ENCODE data around the gene ABCF2. TPM values are rescaled to one million over a fixed set of nuclear protein-coding genes. Genes with fewer than 3 reads are reported as not detected.

ABCF2 gene
- total RNA-seq, 1 experiment from 2014 or later, result 63.7 TPM

DNA sequence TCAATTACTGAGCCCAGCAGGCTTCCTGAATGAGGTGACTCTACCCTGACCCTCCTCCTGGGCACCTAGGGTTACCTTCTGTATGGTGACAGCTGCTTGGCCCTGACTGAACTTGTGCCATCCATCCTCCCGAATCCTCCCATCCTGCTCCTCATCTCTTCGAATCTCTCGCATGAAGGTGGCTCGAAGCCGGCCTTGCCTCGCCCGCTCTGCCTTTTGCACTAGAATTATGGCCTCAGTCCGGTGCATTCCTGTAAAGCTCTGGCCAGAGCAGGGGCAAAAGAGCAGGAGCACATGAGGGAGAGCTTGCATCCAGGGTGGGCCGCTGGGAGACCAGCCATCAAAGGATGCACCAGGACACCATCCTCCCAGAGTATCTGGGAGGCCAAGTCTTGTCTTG lies 24.2 kb downstream of the ABCF2 start:
- intact Hi-C loops (cut with micrococcal nuclease), result no loop called here
- Histone ChIP-seq H3K9ac (ENCODE audit: low read length) (no peak overlapping the region), H3K4me2 (ENCODE audit: low read length) (no peak overlapping the region), H4K20me1 (ENCODE audit: insufficient read depth) (no peaks in the 10 kb centered on the region), H3K36me3 (ENCODE audit: control insufficient read depth in 1 of 2, insufficient read depth in 2 of 2, low read length in 2 of 2) (no peaks in the 10 kb centered on the region), H3K4me3 (replicated peaks in 1 of 2; ENCODE audit: low read depth in 1 of 2, low read length in 2 of 2) (no peak overlapping the region), H2AFZ (ENCODE audit: low read depth, low read length, poor library complexity, severe bottlenecking) (no peak overlapping the region), H3K9me2 (ENCODE audit: insufficient read depth) (no peaks in the 10 kb centered on the region), H3K27ac (ENCODE audit: low read depth, low read length) (no peak overlapping the region), H3K9me3 (ENCODE audit: control insufficient read depth in 1 of 2, insufficient read depth in 1 of 2, low read depth in 1 of 2, low read length in 2 of 2) (no peaks in the 10 kb centered on the region), H3K79me2 (ENCODE audit: insufficient read depth, low read length) (no peaks in the 10 kb centered on the region), H3K27me3 (ENCODE audit: insufficient read depth, low read length) (0 out of 2 replicates have a peak, but pooled peaks cover 6% of the 10 kb centered on the region), H3K4me1 (ENCODE audit: control insufficient read depth in 1 of 2, insufficient read depth in 2 of 2, low read length in 2 of 2) (no peaks in the 10 kb centered on the region)
- RAD21 ChIA-PET (ENCODE audit: low non-redundant PET in 1 of 2, low total read pairs in 2 of 2, uncharacterized antibody in 2 of 2, unreplicated experiment in 2 of 2), result no interaction called here
- ATAC-seq (no peak), DNase-seq (ENCODE audit: low read depth, low spot score) (no peak)
- CTCF ChIA-PET, result no interaction called here
- TF ChIP-seq, protein P1, sequence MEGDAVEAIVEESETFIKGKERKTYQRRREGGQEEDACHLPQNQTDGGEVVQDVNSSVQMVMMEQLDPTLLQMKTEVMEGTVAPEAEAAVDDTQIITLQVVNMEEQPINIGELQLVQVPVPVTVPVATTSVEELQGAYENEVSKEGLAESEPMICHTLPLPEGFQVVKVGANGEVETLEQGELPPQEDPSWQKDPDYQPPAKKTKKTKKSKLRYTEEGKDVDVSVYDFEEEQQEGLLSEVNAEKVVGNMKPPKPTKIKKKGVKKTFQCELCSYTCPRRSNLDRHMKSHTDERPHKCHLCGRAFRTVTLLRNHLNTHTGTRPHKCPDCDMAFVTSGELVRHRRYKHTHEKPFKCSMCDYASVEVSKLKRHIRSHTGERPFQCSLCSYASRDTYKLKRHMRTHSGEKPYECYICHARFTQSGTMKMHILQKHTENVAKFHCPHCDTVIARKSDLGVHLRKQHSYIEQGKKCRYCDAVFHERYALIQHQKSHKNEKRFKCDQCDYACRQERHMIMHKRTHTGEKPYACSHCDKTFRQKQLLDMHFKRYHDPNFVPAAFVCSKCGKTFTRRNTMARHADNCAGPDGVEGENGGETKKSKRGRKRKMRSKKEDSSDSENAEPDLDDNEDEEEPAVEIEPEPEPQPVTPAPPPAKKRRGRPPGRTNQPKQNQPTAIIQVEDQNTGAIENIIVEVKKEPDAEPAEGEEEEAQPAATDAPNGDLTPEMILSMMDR (IDR thresholded peaks at IDR 0.05 in 2 of 3, conservative IDR thresholded peaks at IDR 0.05 in 1 of 3; ENCODE audit: borderline replicate concordance in 1 of 3, insufficient read depth in 1 of 3, low read depth in 2 of 3, low read length in 2 of 3), result no peak
- TF ChIP-seq CBX3 (IDR thresholded peaks at IDR 0.05; ENCODE audit: low read depth) (no peak), ELF1 (IDR thresholded peaks at IDR 0.05; ENCODE audit: borderline replicate concordance, low read depth) (no peak), JUND (IDR thresholded peaks at IDR 0.05) (no peak), SRF (IDR thresholded peaks at IDR 0.05; ENCODE audit: low read depth) (no peak), POLR2A (IDR thresholded peaks at IDR 0.05; ENCODE audit: borderline replicate concordance, extremely low read depth, insufficient read depth, insufficient read length) (no peak), RAD21 (IDR thresholded peaks at IDR 0.05; ENCODE audit: low read depth) (no peak), SIN3A (IDR thresholded peaks at IDR 0.05; ENCODE audit: low read depth) (no peak), CEBPB (IDR thresholded peaks at IDR 0.05; ENCODE audit: low read depth) (no peak)
- TF ChIP-seq, protein P2, sequence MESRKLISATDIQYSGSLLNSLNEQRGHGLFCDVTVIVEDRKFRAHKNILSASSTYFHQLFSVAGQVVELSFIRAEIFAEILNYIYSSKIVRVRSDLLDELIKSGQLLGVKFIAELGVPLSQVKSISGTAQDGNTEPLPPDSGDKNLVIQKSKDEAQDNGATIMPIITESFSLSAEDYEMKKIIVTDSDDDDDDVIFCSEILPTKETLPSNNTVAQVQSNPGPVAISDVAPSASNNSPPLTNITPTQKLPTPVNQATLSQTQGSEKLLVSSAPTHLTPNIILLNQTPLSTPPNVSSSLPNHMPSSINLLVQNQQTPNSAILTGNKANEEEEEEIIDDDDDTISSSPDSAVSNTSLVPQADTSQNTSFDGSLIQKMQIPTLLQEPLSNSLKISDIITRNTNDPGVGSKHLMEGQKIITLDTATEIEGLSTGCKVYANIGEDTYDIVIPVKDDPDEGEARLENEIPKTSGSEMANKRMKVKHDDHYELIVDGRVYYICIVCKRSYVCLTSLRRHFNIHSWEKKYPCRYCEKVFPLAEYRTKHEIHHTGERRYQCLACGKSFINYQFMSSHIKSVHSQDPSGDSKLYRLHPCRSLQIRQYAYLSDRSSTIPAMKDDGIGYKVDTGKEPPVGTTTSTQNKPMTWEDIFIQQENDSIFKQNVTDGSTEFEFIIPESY (IDR thresholded peaks at IDR 0.05; ENCODE audit: extremely low read depth, insufficient replicate concordance, low read length), result no peak
- TF ChIP-seq, protein P3, sequence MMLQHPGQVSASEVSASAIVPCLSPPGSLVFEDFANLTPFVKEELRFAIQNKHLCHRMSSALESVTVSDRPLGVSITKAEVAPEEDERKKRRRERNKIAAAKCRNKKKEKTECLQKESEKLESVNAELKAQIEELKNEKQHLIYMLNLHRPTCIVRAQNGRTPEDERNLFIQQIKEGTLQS (IDR thresholded peaks at IDR 0.05), result no peak
- no TSS peak for BruUV-seq (replicated peaks)
- POLR2A ChIA-PET, result no interaction called here
